ENCODE results near the gene TUBB1.
"Not testable (repeated sequence)": the region's sequence is repeated elsewhere in the genome, so short reads cannot be mapped to it uniquely, and the experiment has no call there.

The TUBB1 gene

DNA sequence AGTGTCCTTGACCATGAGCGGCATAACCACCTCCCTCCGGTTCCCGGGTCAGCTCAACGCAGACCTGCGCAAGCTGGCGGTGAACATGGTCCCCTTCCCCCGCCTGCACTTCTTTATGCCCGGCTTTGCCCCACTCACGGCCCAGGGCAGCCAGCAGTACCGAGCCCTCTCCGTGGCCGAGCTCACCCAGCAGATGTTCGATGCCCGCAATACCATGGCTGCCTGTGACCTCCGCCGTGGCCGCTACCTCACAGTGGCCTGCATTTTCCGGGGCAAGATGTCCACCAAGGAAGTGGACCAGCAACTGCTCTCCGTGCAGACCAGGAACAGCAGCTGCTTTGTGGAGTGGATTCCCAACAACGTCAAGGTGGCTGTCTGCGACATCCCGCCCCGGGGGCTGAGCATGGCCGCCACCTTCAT is 4.9 kb downstream of the TUBB1 start:
- DNase-seq: peak; percentile 16

GRCh38 chr20:59025086-59025485 is 5.9 kb downstream of the TUBB1 start:
- no peak for DNase-seq

DNA sequence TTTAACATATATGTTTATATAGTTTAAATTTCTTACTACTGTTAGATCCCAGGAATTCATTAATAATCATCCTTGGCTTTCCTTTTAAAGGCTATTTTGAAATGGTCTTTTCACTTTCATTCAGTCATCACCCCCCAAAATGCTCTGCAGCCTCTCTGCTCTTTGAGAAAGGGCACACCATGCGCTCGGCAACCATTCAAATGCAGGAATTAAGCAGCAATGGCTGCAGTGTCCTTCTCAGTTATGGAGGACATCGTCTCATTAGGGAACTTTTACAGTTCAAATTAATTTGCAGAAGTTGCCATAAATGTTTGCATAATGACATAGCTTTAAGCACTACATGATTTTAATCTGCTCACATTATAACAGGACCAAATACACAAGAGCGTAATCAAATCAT is 6.3 kb downstream of the TUBB1 start:
- DNase-seq: no peak

GRCh38 chr20:59026904-59027740 is 7.9 kb downstream of the TUBB1 start:
- no peak for DNase-seq

GRCh38 chr20:59027741-59028320 is 8.6 kb downstream of the TUBB1 start:
- DNase-seq: no peak

GRCh38 chr20:59028812-59029211 is 9.6 kb downstream of the TUBB1 start:
- no peak for DNase-seq

- no peak for DNase-seq
Measured at GRCh38 chr20:59030911-59031563, 11.8 kb downstream of the TUBB1 start.

- no peak for DNase-seq
Measured at GRCh38 chr20:59031564-59032022, 12.4 kb downstream of the TUBB1 start.

- DNase-seq: peak; percentile 96
Measured at GRCh38 chr20:59032023-59032712, 12.9 kb downstream of the TUBB1 start, which contains the start of gene ATP5F1E. ATP5F1E (minus strand) TSS chr20:59032335; CDS start chr20:59032251, 84 bp downstream.

GRCh38 chr20:59032713-59033059 is 13.5 kb downstream of the TUBB1 start:
- no peak for DNase-seq

DNA sequence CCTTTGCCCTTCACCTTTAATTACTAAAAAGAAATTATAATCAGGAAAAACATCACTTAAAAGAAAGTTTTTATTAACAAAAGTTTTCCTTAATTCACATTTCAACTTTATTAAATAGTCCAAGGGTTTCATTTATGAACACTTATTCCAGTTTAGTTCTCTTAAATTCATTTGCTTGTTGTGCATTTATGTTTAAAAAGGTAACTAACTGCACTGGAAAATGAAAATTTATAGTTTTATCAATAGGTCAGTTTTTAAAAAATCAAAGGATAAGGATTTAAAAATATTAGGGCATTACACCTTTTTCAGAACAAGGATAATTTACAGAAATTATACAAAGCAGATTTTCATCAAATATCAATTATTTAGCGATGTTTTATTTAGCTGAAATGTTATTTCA is 13.9 kb downstream of the TUBB1 start:
- DNase-seq: no peak

GRCh38 chr20:59033616-59034165 is 14.5 kb downstream of the TUBB1 start:
- DNase-seq: no peak

DNA sequence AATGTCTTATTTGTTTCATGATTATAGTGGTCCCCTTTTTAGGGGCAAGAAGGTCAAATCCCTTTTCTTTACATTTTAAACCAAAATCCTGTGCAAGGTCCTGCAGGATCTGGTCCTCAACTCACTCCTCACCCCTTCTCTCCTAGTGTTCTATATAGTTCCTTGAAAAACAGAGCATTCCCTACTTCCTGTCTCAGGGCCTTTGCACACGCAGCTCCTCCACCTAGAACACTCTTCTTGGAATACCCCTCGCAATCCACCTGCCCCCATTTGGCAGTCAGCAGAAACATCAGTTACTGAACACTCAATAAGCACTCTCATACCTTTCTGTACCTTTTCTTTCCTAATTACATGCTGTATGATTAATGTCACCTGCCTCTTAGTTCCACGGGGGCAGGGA is 16.2 kb downstream of the TUBB1 start:
- DNase-seq: no peak

DNA sequence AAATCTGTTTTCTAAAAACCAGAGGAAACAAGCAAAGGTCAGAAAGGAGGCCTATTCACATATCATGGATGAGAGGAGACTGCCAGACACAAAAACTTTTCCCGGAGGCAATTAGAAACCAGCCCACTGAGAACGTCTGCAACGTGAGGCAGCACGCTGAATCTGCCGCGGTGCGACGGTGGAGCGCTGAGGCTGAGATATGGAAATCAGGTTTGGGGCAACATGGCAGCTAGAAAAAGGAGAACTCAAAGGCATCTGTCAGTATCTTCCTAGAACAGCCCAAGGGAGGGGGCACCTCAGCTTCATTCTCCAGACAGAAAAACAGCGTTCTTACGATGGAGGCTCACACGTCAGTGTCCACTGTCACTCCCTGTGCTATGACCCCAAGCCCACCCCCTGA is 18.2 kb downstream of the TUBB1 start:
- DNase-seq: no peak

GRCh38 chr20:59039233-59039632 is 20.0 kb downstream of the TUBB1 start:
- no peak for DNase-seq

DNA sequence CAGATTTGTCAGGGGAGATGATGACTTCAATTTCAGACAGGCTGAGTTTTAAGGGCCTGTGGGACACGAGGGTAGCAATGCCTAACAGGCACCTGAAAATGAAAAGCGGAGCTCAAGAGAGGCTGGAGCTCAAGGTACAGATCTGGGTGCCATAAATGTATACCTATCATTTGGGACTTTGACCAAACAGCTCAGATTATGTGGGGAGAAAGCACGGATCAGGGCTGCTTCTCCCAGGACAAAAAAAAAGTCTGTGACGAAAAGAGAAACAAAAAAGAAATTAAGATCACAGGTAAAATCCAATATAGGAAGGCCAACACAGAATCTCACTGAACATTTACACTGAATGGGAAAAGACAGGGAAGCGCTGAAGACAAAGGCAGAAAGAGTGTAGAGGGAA is 21.4 kb downstream of the TUBB1 start:
- no peak for DNase-seq

DNA sequence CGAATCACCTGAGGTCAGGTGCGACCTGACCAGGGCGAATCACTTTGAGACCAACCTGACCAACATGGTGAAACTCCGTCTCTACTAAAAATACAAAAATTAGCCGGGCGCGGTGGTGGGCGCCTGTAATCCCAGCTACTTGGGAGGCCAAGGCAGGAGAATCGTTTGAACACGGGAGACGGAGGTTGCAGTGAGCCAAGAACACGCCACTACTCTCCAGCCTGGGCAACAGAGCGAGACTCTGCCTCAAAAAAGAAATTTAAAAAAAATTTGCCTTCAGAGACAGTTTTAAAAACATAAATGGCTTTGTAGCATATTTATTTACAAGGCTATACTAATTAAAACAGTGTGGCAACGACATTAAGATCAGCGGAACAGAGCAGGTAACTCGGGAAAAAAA is 22.3 kb downstream of the TUBB1 start:
- not testable (repeated sequence) for DNase-seq

- DNase-seq: no peak
Measured at GRCh38 chr20:59042151-59042795, 23.0 kb downstream of the TUBB1 start, which contains the start of gene PRELID3B. PRELID3B (minus strand) TSS chr20:59042786; CDS start chr20:59042730, 56 bp downstream.

DNA sequence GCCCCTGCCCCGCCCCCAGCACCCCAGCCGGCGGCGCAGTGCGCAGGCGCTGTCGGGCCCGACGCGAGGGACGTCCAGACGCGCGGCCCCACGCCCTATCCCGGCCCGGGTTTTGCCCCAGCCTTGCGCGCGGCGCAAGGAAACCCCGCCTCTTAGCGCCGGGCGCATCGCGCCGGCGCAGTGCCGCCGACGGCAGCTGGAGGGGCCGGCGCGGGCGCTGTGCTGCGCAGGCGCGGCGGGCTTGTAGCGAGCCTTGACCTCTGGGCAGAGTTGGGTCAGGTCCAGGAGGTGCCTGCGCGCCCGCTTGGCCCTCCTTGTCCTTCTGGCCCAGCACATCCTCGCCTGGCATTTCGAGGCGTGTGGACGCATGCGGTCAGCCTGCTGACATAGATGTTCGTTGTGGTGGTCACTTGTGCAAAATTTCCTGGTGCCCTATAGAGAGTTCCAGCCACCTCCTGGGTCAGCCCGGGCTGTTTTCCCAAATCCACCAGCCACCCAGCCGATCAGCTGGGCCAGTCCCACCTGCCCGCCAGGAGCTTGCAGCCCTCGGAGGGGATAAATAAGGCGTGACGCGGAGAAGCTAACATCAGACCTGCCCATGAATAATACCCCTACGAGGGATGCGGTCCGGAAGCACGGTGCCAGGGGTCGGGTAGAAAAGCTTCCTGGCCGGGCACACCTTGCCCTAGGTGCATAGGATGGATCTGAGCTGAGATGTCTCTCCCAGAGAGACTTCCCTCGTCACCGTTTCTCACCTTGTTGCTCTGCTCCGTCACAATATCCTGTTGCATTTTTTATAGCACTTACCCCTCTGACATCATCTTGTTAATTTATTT is 23.8 kb downstream of the TUBB1 start:
- DNase-seq: peak; percentile 95

DNA sequence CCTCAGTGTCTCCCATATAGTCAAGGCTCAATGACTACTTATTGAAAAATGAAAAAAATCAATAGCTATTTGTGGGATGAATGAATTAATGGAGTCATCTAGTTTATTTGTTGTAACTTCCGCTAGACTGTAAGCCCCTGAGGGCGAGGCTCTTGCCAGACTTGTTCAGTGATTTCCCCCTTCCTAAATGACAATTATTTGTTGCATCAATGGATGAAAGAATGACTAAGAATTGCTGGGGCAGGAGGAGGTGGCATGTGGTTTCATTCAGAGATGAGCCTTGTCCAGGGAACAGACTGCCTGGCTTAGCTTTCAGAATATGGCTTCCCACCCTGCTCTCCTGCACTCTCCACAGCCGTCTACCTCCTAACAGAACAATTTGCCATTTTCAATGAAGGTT is 24.5 kb downstream of the TUBB1 start:
- peak; percentile 39 for DNase-seq

DNA sequence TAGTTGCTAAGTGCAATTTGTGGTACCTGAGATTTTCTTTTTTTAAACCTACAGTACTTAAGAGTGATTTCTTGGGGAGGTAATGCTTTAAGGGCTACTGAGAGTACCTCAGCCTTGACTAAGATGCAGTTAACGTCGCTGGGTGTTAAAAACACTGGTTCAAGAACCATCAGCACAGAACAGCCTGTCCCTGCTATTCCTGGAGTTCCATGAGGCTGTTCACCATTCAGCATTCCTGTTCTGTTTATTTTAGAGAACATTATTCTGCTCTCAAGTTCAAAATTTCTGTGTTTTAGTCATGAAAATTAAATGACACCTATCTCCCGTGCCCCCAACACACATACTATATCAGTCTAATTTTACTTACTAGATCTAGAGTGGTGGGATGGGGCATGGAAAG is 25.1 kb downstream of the TUBB1 start:
- DNase-seq: no peak

All from stimulated activated CD8-positive, alpha-beta memory T cell treated with anti-CD3 and anti-CD28 coated beads, Interleukin-4, amount 100 ng/mL, for 48 hours (primary cell).